DOHH2 (cell line): ENCODE results near the gene DUSP1.

Source experiments
- EZH2phosphoT487 ChIP-seq: fragments of 200-600 bp; sonication (generic); IDR thresholded peaks from 2 replicates; pipeline ENCODE4 v1.6.1; 2017; ENCODE audit warnings: borderline replicate concordance, mild to moderate bottlenecking, antibody characterized with exemption, low read length, moderate library complexity, mixed read lengths
- TF ChIP-seq, protein P1 (sequence below): fragments of 200-600 bp; sonication (generic); IDR thresholded peaks from one replicate; pipeline ENCODE4 v1.5.1; 2014; ENCODE audit warnings: antibody characterized with exemption, mild to moderate bottlenecking, low read depth, low read length; ENCODE audit not compliant: poor library complexity, severe bottlenecking

DNA sequence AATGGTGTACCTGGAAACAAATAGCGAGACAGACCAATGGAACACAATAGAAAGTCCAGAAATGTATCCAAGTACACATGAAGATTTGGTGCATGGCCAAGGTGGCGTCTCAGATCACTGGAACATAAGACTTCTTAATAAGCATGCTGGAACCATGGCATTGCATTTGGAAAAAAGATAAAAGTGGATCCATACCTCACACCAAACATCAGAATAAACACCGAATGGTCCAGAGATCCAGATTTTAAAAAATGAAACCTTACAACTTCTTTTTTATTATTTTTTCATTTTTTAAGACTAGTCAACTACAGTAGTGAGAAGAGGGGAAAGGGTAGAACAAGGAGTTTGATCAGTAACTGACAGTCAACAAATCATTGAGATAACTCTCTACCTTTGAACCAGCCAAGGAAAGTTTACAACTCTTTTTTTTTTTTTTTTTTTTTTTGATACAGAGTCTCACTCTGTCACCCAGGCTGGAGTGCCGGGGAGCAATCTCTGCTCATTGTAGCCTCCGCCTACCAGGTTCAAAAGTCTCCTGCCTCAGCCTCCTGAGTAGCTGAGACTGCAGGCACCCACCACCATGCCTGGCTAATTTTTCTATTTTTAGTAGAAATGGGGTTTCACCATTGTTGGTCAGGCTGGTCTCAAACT, 8.8 kb upstream of the DUSP1 start:
- TF ChIP-seq, protein P1, sequence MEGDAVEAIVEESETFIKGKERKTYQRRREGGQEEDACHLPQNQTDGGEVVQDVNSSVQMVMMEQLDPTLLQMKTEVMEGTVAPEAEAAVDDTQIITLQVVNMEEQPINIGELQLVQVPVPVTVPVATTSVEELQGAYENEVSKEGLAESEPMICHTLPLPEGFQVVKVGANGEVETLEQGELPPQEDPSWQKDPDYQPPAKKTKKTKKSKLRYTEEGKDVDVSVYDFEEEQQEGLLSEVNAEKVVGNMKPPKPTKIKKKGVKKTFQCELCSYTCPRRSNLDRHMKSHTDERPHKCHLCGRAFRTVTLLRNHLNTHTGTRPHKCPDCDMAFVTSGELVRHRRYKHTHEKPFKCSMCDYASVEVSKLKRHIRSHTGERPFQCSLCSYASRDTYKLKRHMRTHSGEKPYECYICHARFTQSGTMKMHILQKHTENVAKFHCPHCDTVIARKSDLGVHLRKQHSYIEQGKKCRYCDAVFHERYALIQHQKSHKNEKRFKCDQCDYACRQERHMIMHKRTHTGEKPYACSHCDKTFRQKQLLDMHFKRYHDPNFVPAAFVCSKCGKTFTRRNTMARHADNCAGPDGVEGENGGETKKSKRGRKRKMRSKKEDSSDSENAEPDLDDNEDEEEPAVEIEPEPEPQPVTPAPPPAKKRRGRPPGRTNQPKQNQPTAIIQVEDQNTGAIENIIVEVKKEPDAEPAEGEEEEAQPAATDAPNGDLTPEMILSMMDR = no peak
- no peak for TF ChIP-seq EZH2phosphoT487
